CD4-positive, alpha-beta T cell treated with Interleukin-15 for 1 hour (primary cell): ENCODE measurements around the gene CYB5B.
"Not testable (repeated sequence)": the region's sequence is repeated elsewhere in the genome, so short reads cannot be mapped to it uniquely, and the experiment has no call there.

Experiments used
- DNase-seq: peaks from one replicate; pipeline ENCODE4 v3.0.0-alpha.2; 2020

The CYB5B gene

GRCh38 chr16:69410219-69410990 lies 14.0 kb upstream of the CYB5B start:
- DNase-seq: no peak

GRCh38 chr16:69411064-69411985 lies 13.1 kb upstream of the CYB5B start:
- no peak for DNase-seq

- DNase-seq: no peak
Observed at GRCh38 chr16:69412287-69412686, 12.1 kb upstream of the CYB5B start.

- DNase-seq: no peak
Observed at GRCh38 chr16:69413045-69413664, 11.3 kb upstream of the CYB5B start.

- no peak for DNase-seq
Observed at GRCh38 chr16:69417520-69418199, 6.8 kb upstream of the CYB5B start.

GRCh38 chr16:69419956-69420355 lies 4.5 kb upstream of the CYB5B start:
- no peak for DNase-seq

- no peak for DNase-seq
Observed at GRCh38 chr16:69423189-69423588, 1.2 kb upstream of the CYB5B start.

GRCh38 chr16:69424935-69425784 lies 741 bp downstream of the CYB5B start:
- no peak for DNase-seq

- no peak for DNase-seq
Observed at GRCh38 chr16:69428652-69429051, 4.2 kb downstream of the CYB5B start.

GRCh38 chr16:69429058-69429640 lies 4.7 kb downstream of the CYB5B start:
- not testable (repeated sequence) for DNase-seq

- DNase-seq: no peak
Observed at GRCh38 chr16:69431948-69432468, 7.6 kb downstream of the CYB5B start.

- no peak for DNase-seq
Observed at GRCh38 chr16:69434066-69434465, 9.6 kb downstream of the CYB5B start.

GRCh38 chr16:69435977-69436820 lies 11.8 kb downstream of the CYB5B start:
- no peak for DNase-seq

GRCh38 chr16:69436896-69437295 lies 12.5 kb downstream of the CYB5B start:
- no peak for DNase-seq

- no peak for DNase-seq
Observed at GRCh38 chr16:69438465-69438864, 14.0 kb downstream of the CYB5B start.

GRCh38 chr16:69440250-69440649 lies 15.8 kb downstream of the CYB5B start:
- DNase-seq: no peak

- not testable (repeated sequence) for DNase-seq
Observed at GRCh38 chr16:69441030-69441429, 16.6 kb downstream of the CYB5B start.

GRCh38 chr16:69443927-69444631 lies 19.7 kb downstream of the CYB5B start:
- no peak for DNase-seq

GRCh38 chr16:69444873-69445517 lies 20.6 kb downstream of the CYB5B start:
- DNase-seq: no peak
